Fibroblast of peridontal ligament (primary cell): ENCODE results near the gene KCNK17.
A peak's percentile ranks its signal among the peaks of the same experiment; 100 is the strongest.
"Not testable (repeated sequence)": the region's sequence is repeated elsewhere in the genome, so short reads cannot be mapped to it uniquely, and the experiment has no call there.

Source experiments
- DNase-seq: peaks from one replicate; pipeline ENCODE4 v3.0.0-alpha.2; 2010; ENCODE audit errors: extremely low read depth

KCNK17 gene

GRCh38 chr6:39302669-39303424 is 11.4 kb downstream of the KCNK17 start:
- DNase-seq = peak; percentile 52

DNA sequence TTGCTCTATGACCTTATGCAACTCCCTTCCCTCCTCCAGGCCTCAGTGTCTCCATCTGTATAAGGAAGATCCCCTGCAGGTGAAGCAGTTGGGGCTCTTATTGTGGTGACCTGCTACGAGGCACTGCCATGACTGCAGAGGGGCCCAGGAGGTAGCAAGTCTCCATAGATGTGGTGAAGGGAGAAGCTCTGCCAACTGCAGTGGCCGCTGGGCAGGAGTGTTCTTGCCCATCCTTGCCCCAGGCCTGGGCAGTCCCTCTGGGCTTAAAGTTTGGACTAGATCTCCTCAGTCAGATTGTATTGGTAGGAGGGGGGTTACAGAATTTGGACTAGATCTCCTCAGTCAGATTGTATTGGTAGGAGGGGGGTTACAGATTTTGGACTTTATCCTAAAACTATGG is 12.2 kb downstream of the KCNK17 start:
- no peak for DNase-seq

GRCh38 chr6:39301606-39302005 is 12.6 kb downstream of the KCNK17 start:
- DNase-seq = no peak

DNA sequence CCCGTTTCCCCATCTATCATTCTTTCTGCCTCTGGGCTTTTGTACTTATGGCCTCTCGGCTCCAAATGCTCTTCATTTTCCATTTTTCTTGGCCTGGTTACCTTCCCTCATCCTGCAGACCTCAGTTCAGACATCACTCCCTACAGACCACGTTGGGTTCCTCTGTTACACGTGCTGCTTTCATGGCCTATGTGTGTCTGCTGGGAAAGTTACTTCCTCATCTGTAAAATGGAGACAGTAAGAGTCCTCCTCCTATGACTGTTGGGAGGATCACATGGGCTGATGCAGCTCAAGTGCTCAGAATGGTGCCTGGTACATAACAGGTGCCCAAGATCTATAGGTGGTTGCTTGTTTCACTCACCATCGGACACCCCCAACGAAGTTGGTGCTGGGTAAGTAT is 13.5 kb downstream of the KCNK17 start:
- DNase-seq = no peak

- DNase-seq = no peak
Observed at GRCh38 chr6:39298061-39298460, 16.2 kb downstream of the KCNK17 start.

GRCh38 chr6:39296745-39297640 is 17.2 kb downstream of the KCNK17 start:
- no peak for DNase-seq

DNA sequence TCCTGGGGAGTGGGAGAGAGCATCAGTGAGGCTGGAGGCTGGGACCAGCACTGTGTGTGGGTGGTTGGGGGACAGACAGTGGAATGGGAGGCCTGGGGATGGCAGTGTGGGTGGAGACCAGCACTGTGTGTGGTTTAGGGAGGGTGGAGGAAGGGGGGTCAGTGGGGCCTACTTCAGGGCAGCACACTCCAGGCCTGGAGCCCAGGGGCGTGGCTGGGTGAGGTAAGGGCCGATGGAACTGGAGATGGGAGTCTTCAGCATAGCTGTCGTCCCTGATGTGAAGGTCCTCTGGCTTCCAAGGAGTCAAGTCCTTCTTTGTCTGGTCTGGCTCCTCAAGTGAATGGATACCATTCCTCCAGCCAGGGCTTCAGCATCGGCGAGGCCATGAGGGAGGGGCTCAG is 18.6 kb downstream of the KCNK17 start:
- DNase-seq = no peak

- DNase-seq = no peak
Observed at GRCh38 chr6:39294899-39295298, 19.3 kb downstream of the KCNK17 start.

DNA sequence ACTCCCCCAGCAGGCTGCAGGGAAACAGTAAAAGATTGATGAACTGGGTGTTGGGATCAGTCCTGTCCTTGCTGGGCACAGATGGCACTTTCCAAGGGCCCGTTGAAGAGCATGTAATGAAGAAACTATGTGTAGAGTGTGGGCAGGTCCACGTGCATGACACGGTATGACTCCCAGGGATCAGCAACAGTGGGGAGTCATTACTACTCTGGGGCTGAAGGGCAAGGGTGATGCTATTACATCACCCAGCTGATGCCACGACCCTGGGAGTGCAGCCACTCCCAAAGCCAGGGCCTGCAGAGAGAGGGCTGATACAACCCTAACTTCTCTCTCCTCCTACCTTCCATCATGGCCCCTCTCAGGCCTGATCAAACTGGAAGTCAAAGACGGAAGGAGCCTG is 20.1 kb downstream of the KCNK17 start:
- DNase-seq = no peak

- no peak for DNase-seq
Observed at GRCh38 chr6:39292637-39293036, 21.6 kb downstream of the KCNK17 start.

DNA sequence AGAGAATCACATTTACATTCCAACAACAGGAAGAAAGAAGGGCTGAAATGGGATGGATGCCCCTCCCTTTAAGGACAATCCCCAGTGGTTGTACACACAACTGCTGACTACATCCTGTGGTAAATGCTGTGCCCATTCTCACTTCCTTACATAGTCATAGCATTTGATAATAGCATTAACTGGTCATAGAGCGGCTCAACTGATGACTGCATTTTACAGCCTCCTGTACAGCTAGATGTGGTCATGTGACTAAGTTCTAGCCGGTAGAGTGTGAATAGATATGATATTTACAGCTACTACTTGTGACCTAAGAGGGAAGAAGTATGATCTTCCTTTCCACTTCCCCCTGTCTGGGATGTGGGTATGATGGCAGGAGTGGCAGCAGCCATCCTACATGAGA is 24.7 kb downstream of the KCNK17 start:
- DNase-seq = no peak

DNA sequence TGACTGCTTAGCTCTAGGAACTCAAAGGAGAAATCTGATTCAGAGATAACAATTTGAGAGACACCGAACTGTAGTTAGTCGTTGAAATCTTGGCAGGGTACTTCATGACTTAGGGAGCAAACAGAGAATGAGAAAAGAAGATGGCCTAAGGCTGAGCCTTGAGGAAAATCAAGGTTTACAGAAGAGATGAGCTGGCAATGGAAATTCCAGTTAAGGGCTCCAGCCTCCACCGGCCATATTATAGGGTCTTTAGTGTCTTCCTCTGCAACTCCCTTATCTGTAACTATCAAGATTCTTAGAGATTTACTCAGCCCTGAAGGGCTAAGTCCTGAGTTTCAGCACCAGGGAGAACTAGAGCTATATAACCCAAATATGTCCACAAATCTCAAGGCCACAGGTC is 26.6 kb downstream of the KCNK17 start:
- no peak for DNase-seq

DNA sequence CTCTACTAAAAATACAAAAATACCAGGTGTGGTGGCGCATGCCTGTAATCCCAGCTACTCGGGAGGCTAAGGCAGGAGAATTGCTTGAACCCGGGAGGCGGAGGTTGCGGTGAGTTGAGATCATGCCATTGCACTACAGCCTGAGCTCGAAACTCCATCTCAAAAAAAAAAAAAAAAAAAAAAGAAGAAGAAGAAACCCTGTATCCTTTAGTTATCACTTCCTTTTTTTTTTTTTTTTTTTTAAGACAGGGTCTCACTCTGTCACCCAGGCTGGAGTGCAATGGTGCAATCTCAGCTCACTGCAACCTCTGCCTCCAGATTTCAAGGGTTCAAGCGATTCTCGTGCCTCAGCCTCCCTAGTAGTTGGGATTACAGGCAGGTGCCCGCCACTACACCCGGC is 27.6 kb downstream of the KCNK17 start:
- DNase-seq = not testable (repeated sequence)

GRCh38 chr6:39282774-39283173 is 31.4 kb downstream of the KCNK17 start:
- no peak for DNase-seq

DNA sequence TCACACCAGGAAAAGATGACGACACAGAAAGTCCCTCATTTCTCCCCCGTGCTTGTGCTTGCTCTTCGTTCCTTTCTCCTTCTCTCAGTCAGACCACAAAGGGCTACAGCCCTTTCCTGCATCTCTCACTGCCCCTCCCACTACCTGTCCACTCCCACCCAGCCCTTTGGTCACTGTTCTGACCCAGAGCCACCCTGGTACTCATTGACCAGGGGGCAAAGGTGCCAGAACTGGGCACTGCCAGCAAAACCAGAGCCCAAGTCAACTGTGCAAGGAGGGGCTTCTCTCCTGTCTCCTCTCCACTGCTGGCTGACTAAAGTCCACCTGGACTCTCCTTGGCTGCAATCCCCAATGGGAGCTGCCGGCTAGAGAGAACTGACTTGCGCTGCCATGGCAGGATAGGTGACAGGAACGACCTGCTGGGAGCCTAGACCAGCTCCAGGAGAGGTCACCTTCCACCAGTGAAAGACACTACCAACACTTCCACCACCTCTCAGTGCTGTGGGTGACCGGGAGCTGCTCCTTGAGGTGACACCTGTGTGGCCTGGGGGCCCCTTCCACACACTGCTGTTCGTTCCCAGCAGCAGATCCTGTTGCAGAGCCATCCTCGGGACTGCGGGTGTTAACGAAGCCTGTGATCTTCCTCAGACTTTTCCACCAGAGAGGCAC is 32.8 kb downstream of the KCNK17 start:
- DNase-seq = no peak

DNA sequence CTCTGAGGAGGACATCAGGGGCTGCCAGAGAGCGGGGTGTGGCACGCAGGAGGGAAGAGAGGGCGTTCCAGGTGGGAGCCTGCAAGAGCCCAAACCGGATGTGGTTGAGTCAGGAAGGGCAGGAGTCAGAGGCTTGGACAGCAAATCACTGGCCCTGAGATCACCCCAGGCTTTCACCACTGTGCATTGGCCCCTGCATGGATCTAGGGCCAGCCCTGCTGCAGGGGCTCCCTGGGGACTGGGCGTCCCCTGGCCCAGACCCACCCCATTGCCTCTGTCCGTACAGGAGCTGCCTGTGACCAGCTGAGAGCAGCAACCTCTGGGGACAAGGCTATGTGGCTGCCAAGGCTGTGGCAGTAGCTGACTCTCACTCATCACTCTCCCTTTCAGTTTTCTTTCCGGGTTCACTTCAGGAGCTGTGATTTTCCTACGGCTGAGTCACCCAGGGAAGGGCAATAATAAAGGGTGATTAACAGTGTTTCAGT is 33.9 kb downstream of the KCNK17 start:
- DNase-seq = no peak

GRCh38 chr6:39279539-39279938 is 34.7 kb downstream of the KCNK17 start:
- DNase-seq = no peak

DNA sequence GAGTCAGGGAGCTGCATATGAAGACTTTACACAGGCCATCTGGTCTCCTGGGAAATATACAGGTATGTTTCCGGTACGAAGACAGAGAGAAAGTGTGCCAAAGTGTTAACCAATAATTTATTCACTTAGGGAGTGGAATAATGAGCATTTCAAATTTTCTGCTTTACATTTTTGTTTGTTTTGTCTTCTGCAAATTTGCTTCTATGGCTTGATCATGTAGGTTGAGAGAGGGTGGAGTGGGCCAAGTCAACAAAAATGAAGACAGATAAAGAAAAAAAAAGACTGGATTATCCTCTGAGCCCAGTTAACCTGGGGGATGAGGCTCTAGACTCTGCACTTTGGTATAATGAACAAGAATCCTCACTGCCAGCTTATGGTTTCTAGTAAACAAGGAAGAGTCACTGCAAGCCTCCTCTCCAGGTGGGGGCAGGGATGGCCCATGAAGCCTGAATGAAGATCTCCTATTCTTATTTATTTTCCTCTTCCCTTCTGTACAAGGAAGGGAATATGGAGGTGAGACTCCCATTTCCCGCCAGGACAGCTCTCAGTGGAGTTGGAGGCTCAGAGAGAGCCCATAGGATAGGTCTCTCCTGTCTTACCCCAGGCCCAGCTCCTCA is 37.7 kb downstream of the KCNK17 start:
- DNase-seq = no peak

GRCh38 chr6:39274903-39275302 is 39.3 kb downstream of the KCNK17 start:
- no peak for DNase-seq

- no peak for DNase-seq
Observed at GRCh38 chr6:39274471-39274870, 39.7 kb downstream of the KCNK17 start.

GRCh38 chr6:39273406-39273821 is 40.8 kb downstream of the KCNK17 start:
- no peak for DNase-seq

DNA sequence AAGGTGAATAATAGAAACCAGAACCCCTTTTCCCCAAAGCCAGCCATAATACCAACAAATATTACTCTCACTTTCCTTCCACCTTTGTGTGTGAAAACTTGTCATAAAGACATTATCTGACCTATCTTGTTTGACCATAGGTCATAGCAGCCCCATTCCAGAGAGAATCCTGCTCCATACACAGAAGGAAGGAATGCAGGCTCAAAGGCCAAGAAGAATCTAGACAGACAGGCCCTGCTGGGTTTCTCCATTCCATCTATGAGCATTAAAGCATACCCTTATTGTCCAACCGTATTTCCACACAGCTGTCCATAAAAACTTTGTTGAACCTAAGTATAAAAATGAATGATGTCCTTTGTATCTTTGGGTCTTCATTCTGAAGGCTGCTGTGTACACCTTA is 44.3 kb downstream of the KCNK17 start:
- no peak for DNase-seq
